Prostate gland (tissue), 2 donors: ENCODE measurements around the gene PHLDA3.

Experiments used
- POLR2AphosphoS5 ChIP-seq: sonication (generic); formaldehyde crosslinking; IDR thresholded peaks from one replicate; pipeline ENCODE4 v1.6.1; 2017; ENCODE audit warnings: antibody characterized with exemption
- TF ChIP-seq, protein P1 (sequence below), 4 experiments: fragments of 200-600 bp in 2 of 4; fragments of 450-650 bp in 2 of 4; sonication (generic) in 2 of 4; IDR thresholded peaks; 1 replicate in 3 of 4; 2 replicates in 1 of 4; pipeline ENCODE4 v1.5.1; 2016 to 2019; ENCODE audit warnings: antibody characterized with exemption in 4 of 4, mild to moderate bottlenecking in 2 of 4, moderate library complexity in 2 of 4

DNA sequence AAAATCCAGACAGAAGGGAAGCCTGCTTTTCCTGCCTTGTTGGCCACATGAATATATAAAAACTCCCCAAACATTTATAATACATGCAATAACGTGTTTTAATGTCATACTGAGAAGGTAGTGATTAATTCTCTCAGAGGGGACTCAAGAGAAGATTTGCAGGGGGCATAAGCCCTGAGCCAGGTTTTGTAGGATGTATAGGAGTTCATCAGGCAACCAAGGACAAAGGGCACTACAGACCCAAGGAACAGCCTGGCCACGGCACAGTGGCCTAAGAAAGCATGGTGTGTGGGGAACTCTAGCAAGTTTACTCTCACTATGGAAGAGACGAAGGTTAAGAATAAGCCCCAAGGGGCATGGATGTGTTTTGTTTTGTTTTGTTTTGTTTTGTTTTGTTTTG is 32.0 kb downstream of the PHLDA3 start:
- TF ChIP-seq, protein P1, sequence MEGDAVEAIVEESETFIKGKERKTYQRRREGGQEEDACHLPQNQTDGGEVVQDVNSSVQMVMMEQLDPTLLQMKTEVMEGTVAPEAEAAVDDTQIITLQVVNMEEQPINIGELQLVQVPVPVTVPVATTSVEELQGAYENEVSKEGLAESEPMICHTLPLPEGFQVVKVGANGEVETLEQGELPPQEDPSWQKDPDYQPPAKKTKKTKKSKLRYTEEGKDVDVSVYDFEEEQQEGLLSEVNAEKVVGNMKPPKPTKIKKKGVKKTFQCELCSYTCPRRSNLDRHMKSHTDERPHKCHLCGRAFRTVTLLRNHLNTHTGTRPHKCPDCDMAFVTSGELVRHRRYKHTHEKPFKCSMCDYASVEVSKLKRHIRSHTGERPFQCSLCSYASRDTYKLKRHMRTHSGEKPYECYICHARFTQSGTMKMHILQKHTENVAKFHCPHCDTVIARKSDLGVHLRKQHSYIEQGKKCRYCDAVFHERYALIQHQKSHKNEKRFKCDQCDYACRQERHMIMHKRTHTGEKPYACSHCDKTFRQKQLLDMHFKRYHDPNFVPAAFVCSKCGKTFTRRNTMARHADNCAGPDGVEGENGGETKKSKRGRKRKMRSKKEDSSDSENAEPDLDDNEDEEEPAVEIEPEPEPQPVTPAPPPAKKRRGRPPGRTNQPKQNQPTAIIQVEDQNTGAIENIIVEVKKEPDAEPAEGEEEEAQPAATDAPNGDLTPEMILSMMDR (IDR thresholded peaks at IDR 0.05), result no peak
- no peak for TF ChIP-seq POLR2AphosphoS5
